ENCODE results near the gene AAGAB.
A peak's percentile ranks its signal among the peaks of the same experiment; 100 is the strongest.
"Not testable (repeated sequence)": the region's sequence is repeated elsewhere in the genome, so short reads cannot be mapped to it uniquely, and the experiment has no call there.

AAGAB gene

GRCh38 chr15:67254238-67255175, at the start of gene AAGAB, which contains the start of gene IQCH:
AAGAB (minus strand) TSS chr15:67254661; CDS start chr15:67254631, 30 bp downstream.
IQCH (plus strand) TSS chr15:67254786; CDS start chr15:67254897, 111 bp downstream.
- FAIRE-seq (peak; percentile 98), DNase-seq (ENCODE audit: insufficient read length, low spot score) (peak; percentile 95)

GRCh38 chr15:67303490-67304363, 49.3 kb upstream of the AAGAB start:
- DNase-seq (ENCODE audit: insufficient read length, low spot score) (peak; percentile 42), FAIRE-seq (no peak)

GRCh38 chr15:67300266-67301025, 46.0 kb upstream of the AAGAB start:
- FAIRE-seq: no peak
- DNase-seq (ENCODE audit: insufficient read length, low spot score): no peak

- FAIRE-seq (no peak), DNase-seq (ENCODE audit: insufficient read length, low spot score) (no peak)
These were observed 42.2 kb upstream of the AAGAB start for GRCh38 chr15:67296684-67297083.

- peak; percentile 72 for FAIRE-seq
- DNase-seq (ENCODE audit: insufficient read length, low spot score): no peak
These were observed 41.7 kb upstream of the AAGAB start for GRCh38 chr15:67296188-67296587.

GRCh38 chr15:67290319-67290718, 35.9 kb upstream of the AAGAB start:
- DNase-seq (ENCODE audit: insufficient read length, low spot score): no peak
- no peak for FAIRE-seq

- DNase-seq (ENCODE audit: insufficient read length, low spot score); FAIRE-seq: not testable (repeated sequence)
These were observed 31.9 kb upstream of the AAGAB start for GRCh38 chr15:67286400-67286799.

GRCh38 chr15:67285625-67286024, 31.2 kb upstream of the AAGAB start:
- not testable (repeated sequence) for FAIRE-seq; DNase-seq (ENCODE audit: insufficient read length, low spot score)

- DNase-seq (ENCODE audit: insufficient read length, low spot score) (no peak), FAIRE-seq (no peak)
These were observed 27.3 kb upstream of the AAGAB start for GRCh38 chr15:67281714-67282113.

GRCh38 chr15:67280217-67280616, 25.8 kb upstream of the AAGAB start:
- no peak for FAIRE-seq
- DNase-seq (ENCODE audit: insufficient read length, low spot score): no peak

GRCh38 chr15:67276666-67277065, 22.2 kb upstream of the AAGAB start:
- FAIRE-seq (no peak), DNase-seq (ENCODE audit: insufficient read length, low spot score) (no peak)

GRCh38 chr15:67274236-67274635, 19.8 kb upstream of the AAGAB start:
- FAIRE-seq (no peak), DNase-seq (ENCODE audit: insufficient read length, low spot score) (no peak)

- FAIRE-seq (peak; percentile 58), DNase-seq (ENCODE audit: insufficient read length, low spot score) (no peak)
These were observed 13.8 kb upstream of the AAGAB start for GRCh38 chr15:67267951-67268941.

- FAIRE-seq: no peak
- no peak for DNase-seq (ENCODE audit: insufficient read length, low spot score)
These were observed 13.0 kb upstream of the AAGAB start for GRCh38 chr15:67267440-67267839.

- FAIRE-seq (no peak), DNase-seq (ENCODE audit: insufficient read length, low spot score) (no peak)
These were observed 12.4 kb upstream of the AAGAB start for GRCh38 chr15:67266870-67267269.

GRCh38 chr15:67259806-67260205, 5.3 kb upstream of the AAGAB start:
- FAIRE-seq (no peak), DNase-seq (ENCODE audit: insufficient read length, low spot score) (no peak)

- FAIRE-seq: no peak
- no peak for DNase-seq (ENCODE audit: insufficient read length, low spot score)
These were observed 4.9 kb upstream of the AAGAB start for GRCh38 chr15:67259379-67259778.

- not testable (repeated sequence) for FAIRE-seq; DNase-seq (ENCODE audit: insufficient read length, low spot score)
These were observed 4.0 kb upstream of the AAGAB start for GRCh38 chr15:67258412-67258811.

- DNase-seq (ENCODE audit: insufficient read length, low spot score): no peak
- FAIRE-seq: no peak
These were observed 1.6 kb upstream of the AAGAB start for GRCh38 chr15:67256051-67256450.
